ENCODE data around the gene ATP6V0E2.

DNA sequence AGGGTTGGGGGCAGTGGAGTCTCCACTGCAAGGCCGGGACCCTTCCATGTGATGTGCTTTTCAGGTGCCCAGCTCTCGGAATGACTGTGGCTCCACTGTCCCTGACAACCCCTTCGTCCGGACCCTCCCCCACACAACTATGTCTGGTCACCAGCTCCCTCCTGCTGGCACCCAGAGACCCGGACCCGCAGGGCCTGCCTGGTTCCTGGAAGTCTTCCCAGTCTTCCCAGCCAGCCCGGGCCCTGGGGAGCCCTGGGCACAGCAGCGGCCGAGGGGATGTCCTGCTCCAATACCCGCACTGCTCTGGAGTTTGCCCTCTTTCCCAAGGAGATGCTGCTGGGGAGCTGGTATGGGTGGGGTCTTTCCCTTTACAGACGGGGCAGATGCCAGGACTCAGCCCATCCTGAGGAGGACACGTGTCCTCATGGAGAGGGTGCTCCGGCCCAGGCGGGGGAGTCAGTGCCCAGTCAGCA, 5.5 kb downstream of the ATP6V0E2 start:
- TF ChIP-seq, protein P1, sequence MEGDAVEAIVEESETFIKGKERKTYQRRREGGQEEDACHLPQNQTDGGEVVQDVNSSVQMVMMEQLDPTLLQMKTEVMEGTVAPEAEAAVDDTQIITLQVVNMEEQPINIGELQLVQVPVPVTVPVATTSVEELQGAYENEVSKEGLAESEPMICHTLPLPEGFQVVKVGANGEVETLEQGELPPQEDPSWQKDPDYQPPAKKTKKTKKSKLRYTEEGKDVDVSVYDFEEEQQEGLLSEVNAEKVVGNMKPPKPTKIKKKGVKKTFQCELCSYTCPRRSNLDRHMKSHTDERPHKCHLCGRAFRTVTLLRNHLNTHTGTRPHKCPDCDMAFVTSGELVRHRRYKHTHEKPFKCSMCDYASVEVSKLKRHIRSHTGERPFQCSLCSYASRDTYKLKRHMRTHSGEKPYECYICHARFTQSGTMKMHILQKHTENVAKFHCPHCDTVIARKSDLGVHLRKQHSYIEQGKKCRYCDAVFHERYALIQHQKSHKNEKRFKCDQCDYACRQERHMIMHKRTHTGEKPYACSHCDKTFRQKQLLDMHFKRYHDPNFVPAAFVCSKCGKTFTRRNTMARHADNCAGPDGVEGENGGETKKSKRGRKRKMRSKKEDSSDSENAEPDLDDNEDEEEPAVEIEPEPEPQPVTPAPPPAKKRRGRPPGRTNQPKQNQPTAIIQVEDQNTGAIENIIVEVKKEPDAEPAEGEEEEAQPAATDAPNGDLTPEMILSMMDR (IDR thresholded peaks at IDR 0.05; ENCODE audit: low read length) = no peak
- TF ChIP-seq EZH2 (IDR thresholded peaks at IDR 0.05; ENCODE audit: borderline replicate concordance, low read length) = no peak

Data from OCI-LY1 (cell line).